Measurements from ENCODE around the gene CEP128.

Gene CEP128

GRCh38 chr14:80636071-80636470, 305.5 kb downstream of the CEP128 start:
- H3K4me3 ChIP-seq (replicated peaks; ENCODE audit: low read depth, low read length), result no peak overlapping the region
- TF ChIP-seq CTCF (IDR thresholded peaks at IDR 0.05; ENCODE audit: low read length, missing control alignments), result peak; percentile 17
- DNase-seq (ENCODE audit: low read depth), result peak; percentile 25

GRCh38 chr14:80634106-80634758, 307.3 kb downstream of the CEP128 start:
- DNase-seq (ENCODE audit: low read depth), result peak; percentile 49
- no peak overlapping the region for H3K4me3 ChIP-seq (replicated peaks; ENCODE audit: low read depth, low read length)
- no peak for TF ChIP-seq CTCF (IDR thresholded peaks at IDR 0.05; ENCODE audit: low read length, missing control alignments)

- no peak for DNase-seq (ENCODE audit: low read depth)
- H3K4me3 ChIP-seq (replicated peaks; ENCODE audit: low read depth, low read length), result no peak overlapping the region
- TF ChIP-seq CTCF (IDR thresholded peaks at IDR 0.05; ENCODE audit: low read length, missing control alignments), result no peak
Observed at GRCh38 chr14:80629606-80630005, 311.9 kb downstream of the CEP128 start.

- DNase-seq (ENCODE audit: low read depth), result no peak
- no peak for TF ChIP-seq CTCF (IDR thresholded peaks at IDR 0.05; ENCODE audit: low read length, missing control alignments)
- no peak overlapping the region for H3K4me3 ChIP-seq (replicated peaks; ENCODE audit: low read depth, low read length)
Observed at GRCh38 chr14:80628547-80628946, 313.0 kb downstream of the CEP128 start.

- no peak for TF ChIP-seq CTCF (IDR thresholded peaks at IDR 0.05; ENCODE audit: low read length, missing control alignments)
- no peak for DNase-seq (ENCODE audit: low read depth)
- H3K4me3 ChIP-seq (replicated peaks; ENCODE audit: low read depth, low read length), result no peak overlapping the region
Observed at GRCh38 chr14:80627745-80628144, 313.8 kb downstream of the CEP128 start.

- no peak for TF ChIP-seq CTCF (IDR thresholded peaks at IDR 0.05; ENCODE audit: low read length, missing control alignments)
- no peak for DNase-seq (ENCODE audit: low read depth)
Observed at GRCh38 chr14:80624581-80624980, 317.0 kb downstream of the CEP128 start.

GRCh38 chr14:80621701-80622100, 319.8 kb downstream of the CEP128 start:
- DNase-seq (ENCODE audit: low read depth), result peak; percentile 80
- no peak for TF ChIP-seq CTCF (IDR thresholded peaks at IDR 0.05; ENCODE audit: low read length, missing control alignments)
- H3K4me3 ChIP-seq (replicated peaks; ENCODE audit: low read depth, low read length), result no peak overlapping the region

More at GRCh38 chr14:80624581-80624980, 317.0 kb downstream of the CEP128 start:
- H3K4me3 ChIP-seq (replicated peaks; ENCODE audit: low read depth, low read length), result no peak overlapping the region
